Urothelium cell line (cell line): ENCODE measurements around the gene PFKM.
A peak's percentile ranks its signal among the peaks of the same experiment; 100 is the strongest.

Experiments used
- DNase-seq: peaks from one replicate; pipeline ENCODE4 v3.0.0; 2011; ENCODE audit warnings: low spot score, mixed read lengths
- FAIRE-seq: peaks from 2 replicates; lab custom pipeline; 2011; peaks lifted over from hg19 to GRCh38; lab: Jason Lieb, UNC

Gene PFKM

DNA sequence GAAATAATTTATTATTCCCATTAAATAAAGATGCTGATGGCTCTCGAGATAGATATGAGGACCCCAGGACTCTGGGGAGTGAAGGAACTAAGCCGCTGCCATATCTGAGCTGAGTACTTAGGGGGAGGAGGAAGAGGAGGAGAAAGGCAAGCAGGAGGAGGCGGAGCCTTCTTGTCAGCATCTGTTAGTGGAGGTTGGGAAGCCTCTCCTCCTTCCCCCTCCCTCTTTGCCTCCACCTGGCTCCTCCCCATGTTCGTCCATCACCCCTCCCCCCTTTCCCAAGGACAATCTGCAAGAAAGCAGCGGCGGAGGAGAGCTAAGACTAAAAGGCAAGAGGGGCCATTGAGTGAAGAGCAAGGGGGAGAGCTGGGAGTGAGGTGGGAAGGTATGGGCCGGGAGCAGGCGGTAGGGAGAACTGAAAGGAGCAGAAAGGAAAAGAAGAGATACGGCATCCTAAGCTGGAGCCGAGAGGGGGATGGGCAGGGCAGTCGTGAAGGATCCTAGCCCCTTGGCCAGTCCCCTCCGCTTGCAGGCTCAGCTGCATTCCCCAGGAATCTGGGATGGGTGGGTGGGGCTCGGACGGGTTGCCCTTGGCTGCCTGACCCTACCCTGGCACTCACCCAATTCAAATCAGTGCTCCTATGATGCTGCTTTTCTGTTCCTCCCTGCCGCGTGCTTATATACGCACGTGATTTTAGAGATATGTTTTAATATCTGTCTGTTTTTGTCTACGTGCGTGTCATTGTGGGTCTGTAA is at the start of gene PFKM:
PFKM (plus strand) TSS at position 287 of the 756 bp plus-strand sequence. CDS start 3,411 bp downstream, outside the sequence.
- FAIRE-seq (peak; percentile 48), DNase-seq (peak; percentile 95)

DNA sequence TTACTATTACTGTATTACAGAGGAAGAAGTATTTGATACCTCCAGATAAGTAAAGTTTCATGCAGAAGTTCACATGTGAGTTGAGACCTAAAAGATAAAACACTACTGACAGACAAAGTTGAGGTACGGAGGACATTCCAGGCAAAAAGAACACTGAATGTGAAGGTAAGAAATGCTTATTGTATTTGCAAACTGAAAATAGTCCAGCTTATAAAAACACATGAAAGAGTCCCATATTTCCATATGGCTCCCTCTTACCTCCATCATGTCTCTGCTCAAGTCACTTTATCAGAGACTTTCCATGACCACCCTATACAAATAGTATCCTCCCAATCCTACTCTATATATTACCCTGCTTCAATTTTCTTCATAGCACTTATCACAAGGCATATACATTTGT is 49.1 kb upstream of the PFKM start:
- DNase-seq (no peak), FAIRE-seq (no peak)

DNA sequence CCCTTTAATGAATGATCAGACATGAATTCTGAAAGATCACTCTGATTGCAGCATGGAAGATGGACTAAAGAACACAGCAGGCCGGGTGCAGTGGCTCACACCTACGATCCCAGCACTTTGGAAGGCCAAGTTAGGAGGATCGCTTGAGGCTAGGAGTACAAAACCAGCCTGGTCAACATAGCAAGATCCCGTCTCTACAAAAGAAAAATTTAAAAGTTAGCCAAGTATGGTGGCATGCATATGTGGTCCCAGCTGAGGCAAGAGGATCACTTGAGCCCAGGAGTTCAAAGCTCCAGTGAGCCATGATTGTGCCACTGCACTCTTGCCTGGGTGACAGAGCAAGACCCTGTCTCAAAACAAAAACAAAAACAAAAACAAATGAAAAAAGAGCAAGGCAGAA is 48.4 kb upstream of the PFKM start:
- FAIRE-seq: no peak
- no peak for DNase-seq

DNA sequence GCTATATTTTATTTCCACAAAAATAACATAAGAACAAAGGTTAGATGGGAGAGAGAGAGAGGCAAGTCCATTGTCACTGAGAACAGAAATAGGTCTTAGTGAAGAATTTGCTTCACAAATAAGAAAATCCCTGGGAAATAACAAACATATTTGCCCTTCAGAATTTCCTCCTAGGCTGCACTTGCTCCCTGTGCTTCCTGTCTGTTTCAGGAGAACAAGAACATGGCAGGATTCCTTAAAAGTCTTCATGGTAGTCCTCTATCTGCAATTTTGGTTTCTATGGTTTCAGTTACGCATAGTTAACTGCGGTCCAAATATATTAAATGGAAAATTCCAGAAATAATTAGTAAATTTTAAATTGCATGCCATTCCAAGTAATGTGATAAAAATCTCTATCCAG is 47.4 kb upstream of the PFKM start:
- FAIRE-seq (no peak), DNase-seq (no peak)

DNA sequence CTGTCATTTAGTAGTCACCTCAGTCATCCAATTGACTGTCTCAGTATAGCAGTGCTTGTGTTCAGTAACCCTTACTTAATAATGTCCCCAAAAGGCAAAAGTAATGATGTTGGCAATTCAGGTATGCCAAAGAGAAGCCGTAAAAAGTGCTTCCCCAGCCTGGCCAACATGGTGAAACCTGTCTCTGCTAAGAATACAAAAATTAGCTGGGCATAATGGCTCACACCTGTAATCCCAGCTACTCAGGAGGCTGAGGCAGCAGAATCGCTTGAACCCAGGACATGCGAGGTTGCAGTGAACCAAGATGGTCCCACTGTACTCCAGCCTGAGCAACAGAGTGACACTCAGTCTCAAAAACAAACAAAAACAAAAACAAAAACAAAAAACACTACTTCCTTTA is 46.9 kb upstream of the PFKM start:
- FAIRE-seq (no peak), DNase-seq (no peak)

DNA sequence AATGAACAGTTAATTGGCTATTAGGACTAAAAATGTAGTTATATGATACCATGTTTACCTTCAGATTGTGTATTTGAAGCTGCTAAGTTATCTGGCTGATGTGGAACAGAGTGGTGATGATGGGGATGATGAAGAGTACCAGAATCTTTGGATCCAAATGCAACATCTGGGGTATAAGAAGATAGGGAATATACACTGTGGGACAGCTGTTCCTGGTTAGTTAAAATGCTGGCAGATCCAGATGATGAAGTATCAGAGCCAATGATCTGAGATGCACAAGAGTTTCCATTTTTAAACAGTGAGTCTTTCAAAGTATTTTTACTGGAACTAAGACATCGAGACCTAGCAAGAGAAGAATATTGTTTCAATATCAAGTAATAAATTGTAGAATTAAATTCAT is 44.9 kb upstream of the PFKM start:
- no peak for FAIRE-seq

DNA sequence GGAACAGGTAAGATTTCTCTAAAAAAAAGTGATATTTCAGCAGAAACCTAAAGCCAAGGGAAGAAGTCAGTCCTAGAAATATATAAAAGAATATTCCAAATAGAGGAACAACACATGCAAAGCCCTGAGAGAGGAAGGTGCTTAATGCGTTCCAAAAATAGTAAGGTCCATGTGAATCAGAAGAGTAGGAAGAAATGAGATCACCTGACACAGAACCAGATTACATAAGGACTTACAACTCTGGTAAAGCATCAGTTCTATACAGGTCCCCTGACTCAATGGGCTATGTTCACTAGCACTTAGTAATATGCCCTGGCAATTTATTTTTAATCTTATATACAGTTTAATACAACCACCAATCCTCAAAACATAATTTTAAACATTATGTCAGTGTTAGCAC is 43.3 kb upstream of the PFKM start:
- FAIRE-seq: no peak

More for the DNA sequence above, 44.9 kb upstream of the PFKM start:
- DNase-seq: no peak

DNA sequence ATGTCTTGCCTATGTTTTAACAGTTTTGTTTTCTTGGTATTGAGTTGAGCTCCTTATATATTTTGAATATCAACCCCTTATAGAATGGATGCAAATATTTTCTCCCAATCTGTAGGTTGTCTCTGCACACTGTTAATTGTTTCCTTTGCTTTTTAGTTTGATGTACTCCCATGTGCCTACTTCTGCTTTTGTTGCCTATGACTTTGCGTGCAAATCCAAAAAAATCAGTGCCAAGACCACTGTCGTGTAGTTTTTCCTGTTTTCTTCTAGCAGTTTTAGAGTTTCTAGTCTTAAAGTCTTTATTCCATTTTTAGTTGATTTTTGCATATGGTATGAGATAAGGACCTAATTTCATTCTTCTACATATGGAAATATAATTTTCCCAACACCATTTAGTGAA is 42.1 kb upstream of the PFKM start:
- DNase-seq (no peak), FAIRE-seq (no peak)

More for the DNA sequence above, 43.3 kb upstream of the PFKM start:
- no peak for DNase-seq

DNA sequence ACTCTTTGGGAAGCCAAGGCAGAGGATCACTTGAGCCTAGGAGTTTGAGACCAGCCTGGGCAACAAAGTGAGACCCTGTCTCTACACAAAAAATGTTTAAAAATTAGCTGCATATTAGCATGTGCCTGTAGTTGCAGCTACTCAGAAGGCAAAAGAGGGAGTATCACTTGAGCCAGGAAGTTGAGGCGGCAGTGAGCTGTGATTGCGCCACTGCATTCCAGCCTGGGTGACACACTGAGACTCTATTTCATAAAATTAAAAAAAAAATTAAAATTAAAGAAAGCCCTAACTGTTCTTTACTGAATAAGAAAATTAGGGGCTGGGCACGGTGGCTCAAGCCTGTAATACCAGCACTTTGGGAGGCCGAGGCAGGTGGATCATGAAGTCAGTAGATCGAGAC is 40.3 kb upstream of the PFKM start:
- FAIRE-seq: no peak
- DNase-seq: no peak

DNA sequence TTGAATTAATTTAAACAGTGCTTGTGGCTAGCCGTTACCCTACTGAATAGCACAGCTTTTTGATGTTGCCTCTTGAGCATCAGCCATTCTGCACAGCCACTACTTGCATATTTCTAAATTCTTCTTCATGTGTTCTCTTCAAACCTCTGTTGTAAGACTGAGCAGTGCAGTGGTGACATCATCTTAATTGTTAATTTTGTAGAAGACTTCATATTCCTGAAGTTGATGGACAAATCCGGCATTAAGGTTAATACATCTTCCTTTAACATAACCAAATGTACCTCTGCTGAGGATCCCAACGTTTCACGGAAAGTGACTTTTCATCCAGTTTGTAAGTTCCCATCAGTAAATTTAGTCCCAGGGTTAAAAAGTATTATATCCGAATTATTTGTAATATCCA is 38.9 kb upstream of the PFKM start:
- DNase-seq: no peak
- FAIRE-seq: no peak

DNA sequence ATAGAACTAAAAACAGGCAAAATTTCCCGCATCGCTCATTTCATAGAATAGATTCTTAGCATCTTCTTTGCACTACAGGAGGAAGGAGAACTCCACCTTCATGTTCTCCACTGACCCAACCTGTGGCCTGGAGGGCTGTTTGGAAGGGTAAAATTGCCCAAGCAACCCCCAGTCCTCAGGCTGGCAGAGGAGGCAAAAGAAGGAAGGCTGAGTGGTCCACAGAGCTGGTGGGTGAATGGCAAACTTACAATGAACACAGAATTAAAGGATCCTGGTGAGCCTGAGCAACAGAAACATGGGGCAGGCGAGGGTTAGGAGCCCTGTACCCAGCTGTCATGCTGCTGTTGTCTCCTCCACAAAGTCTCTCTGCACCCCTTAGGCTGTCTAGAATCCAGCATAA is 38.3 kb upstream of the PFKM start:
- FAIRE-seq: no peak

DNA sequence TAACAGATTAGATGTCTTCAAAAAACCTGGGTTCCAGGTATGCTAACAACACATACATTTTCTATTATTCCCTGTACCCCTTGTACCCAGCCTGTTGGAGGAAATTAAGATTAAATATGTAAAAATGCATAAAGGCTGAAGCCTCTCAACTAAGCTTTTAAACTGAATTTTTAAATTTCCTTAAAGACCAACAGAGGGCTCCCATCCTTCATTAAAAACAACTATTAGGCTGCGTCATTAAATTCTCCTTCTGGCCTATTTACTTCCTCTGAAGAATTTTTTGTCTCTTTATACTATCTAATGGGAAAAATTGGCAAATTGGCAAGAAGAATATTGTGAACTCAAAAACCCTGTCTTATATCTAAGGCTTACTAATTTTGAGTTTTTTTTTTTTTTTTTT is 35.1 kb upstream of the PFKM start:
- FAIRE-seq: no peak
- no peak for DNase-seq

More for the DNA sequence above, 38.3 kb upstream of the PFKM start:
- no peak for DNase-seq

DNA sequence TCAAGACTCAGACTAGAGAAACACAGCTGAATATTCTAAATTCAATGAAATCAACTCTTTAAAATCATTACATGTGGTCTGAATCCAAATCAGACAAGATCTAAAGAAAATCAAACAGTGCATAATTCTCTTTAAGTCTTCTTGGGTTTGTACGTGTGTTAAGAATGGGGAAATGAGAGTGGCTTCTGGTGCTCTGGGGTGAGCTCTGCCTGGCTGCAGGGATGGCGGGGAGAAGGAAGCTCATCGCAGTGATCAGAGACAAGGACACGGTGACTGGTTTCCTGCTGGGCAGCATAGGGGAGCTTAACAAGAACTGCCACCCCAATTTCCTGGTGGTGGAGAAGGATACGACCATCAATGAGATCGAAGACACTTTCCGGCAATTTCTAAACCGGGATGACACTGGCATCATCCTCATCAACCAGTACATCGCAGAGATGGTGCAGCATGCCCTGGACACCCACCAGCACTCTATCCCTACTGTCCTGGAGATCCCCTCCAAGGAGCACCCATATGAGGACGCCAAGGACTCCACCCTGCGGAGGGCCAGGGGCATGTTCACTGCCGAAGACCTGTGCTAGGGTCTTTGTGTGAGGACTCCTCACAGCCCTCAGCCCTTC is 34.2 kb upstream of the PFKM start:
- DNase-seq (no peak), FAIRE-seq (no peak)

DNA sequence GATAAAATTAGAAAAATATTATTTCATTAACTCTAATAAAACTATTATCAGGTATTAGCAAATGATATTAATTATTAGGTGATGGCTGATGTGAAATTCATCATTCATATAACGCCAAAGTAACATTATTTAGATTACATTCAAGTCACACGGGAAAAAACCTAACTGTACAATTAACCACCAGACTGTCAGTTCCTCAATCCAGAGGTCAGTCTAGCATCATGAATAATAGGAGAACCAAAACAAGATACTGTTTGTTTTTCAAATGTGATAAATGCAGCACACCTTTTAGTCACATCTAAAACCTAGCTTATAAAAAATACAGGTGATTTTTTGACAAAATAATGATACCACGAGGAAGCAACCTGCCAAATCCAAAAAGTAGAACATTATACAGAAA is 32.8 kb upstream of the PFKM start:
- DNase-seq (no peak), FAIRE-seq (no peak)

DNA sequence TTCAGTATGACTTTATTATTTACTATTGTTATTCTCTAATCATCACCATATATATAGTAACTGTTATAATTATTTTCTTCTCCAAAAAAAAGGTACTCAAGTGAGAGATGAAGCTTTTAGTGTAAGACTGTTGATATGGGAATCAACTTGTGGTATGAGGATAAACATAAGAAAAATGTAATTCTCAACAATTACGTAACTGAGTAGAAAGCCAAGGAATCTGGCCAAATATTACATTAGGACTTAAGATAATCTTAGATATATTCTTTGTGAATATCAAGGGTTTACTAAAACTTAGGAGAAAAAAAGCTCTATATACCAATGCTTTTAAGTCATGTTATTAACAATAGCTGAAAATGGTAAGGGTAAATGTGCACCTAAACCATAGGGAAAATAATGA is 26.6 kb upstream of the PFKM start:
- FAIRE-seq: no peak

DNA sequence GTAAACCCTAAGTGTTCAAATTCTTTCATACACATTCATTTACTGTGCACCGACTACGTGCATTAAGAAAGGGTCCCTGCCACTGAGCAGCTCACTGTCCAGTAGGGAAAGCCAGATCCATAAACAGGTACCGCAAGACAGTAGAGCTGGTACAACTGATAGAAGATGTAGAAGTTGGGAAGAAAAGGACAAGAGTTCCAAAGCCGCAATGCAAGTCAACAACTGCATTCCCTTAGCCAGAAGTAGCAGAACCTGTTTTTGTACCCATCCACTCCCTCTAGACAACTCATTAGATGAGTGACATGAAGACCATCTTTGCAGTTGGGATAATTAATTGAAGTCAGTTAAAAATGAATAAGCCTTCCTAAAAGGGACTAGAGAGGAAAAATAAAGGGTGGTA is 14.6 kb upstream of the PFKM start:
- no peak for DNase-seq
- FAIRE-seq: no peak

More for the DNA sequence above, 26.6 kb upstream of the PFKM start:
- no peak for DNase-seq

DNA sequence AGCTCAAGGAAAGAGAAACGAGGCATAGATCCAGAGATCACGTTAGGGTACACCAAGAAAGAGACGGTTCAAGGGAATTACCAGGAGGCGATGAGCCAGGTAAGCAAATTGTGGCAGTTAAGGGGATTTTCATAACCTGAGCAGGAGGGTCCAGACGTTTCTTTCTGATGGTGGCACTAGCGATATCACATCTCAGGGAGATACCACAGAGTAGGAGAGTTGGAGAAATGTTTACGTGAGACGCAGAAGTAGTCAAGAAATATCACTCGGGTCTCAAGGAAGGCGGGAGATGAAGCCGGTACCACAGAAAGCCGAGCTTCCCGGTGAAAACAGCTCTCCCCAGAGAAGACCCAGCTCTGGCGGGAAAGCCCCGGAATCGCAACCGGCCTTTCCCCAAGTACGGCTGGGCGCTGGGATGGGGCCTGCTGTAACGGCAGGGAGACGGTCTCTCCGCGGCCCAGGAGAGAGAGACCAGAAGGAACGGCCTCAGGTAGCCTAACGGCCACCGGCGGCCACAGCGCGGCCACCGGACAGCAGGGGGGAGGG is 13.8 kb upstream of the PFKM start:
- FAIRE-seq (no peak), DNase-seq (no peak)

DNA sequence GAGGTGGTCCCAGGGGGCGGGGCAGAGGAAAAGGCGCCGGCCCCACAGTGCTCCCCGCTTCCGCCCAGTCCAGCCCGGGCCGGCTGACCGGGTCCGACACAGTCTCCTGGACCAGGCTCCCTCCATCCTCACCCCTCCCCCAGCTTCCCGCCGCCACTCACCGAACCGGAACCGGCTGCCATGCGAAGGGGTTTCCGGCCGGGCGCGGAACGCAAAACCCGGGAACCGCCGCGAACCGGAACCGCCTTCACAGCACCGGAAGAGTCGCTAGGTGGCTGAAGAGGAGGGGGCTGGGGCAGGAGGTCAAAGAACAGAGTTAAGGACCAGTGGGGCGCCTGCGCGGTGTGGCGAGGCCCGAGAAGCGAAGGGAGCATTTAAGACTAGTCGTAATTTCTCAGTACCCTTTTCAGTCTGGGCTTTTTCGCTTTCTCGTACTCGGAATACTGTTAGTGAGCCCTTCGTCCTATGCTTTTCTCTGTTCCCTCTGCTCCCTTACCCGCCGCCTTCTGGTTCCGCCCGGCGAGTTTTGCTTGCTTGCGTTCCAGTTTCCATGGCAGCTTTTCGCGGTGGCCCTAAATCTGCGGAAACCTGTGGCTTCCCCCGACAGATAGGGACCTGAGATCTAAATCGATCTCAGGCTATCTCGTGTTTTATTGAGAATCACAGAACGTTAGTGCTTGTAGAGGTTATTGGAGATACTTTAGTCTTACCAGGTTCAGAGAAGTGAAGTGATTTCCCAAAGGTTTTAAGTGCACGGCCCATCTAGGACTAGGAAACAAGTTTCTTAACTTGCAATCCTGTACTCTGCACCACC is 13.1 kb upstream of the PFKM start, which contains the start of gene SENP1:
SENP1 (minus strand) TSS at position 213 of the 814 bp plus-strand sequence. CDS start 4,607 bp downstream, outside the sequence.
- peak; percentile 89 for DNase-seq
- no peak for FAIRE-seq

DNA sequence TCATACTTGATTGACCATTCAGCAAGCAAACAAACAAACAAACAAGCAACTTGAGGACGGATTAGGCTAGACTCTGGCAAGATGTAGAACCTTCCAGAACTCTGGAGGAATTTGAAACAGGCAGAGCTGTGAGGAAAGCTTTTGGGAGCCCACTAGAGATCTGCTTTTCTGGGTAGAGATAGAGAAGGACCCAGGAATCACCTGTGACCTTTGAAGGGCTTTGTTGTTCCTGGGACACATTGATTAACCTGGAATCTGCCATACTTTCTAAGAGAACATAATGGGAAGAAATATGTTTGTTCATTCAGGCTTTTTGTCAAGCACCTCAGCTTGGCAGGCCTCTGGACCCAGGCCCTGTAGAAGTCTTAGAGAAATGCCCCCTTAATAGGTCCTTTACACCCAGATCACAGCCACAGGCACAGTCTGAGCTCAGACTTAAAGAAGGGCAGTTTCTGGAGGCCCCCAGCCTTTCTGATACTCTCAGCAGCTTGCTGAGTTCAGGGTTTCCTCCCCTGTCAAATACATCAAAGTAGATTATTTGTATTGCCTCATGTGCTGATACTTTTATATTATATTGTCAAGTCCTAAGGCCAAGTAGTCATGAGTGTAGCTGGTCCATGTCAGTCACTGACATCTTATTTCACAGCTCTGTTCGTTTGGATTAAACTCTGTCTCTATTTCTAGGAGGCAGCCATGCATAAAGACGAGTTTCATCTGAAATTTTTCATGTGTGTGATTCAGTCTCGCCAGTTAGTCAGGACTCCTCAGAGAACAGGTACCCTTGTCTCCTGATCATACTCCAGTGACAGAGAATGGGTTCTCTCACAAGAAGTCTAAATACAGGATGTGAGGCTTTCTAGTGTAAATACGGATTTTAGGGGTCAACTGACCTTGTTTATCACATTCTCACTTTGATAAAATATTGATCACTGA is 12.2 kb upstream of the PFKM start:
- FAIRE-seq (no peak), DNase-seq (no peak)

DNA sequence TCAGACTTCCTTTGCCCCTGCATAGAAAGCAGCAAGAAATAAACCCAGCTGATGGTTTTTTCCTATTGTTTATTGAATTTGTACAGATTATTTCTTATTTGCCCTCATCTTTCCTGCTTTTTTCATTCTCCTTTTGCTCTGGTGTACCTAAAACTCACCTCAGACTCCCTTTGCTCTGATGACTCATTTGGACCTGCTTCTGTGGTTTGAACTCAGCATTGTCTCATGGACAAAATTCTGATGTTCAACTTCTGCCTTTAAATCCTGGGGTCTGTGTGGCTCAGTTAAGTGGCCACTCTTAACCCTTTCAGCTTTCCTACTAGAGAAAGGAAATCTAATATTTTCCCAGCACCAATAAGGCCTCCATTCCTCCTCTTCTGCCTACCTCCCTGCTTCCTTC is 9.7 kb upstream of the PFKM start:
- FAIRE-seq: no peak
- no peak for DNase-seq
